SK-N-SH (cell line): ENCODE results near the gene ATF6. TPM values are rescaled to one million over a fixed set of nuclear protein-coding genes. Genes with fewer than 3 reads are reported as not detected.

ENCODE experiments used
- CTCF ChIA-PET: fragments of 300-600, 350-600 bp; formaldehyde crosslinking; extraction: SDS; loops from one replicate; lab custom pipeline; 2021; lab: Yijun Ruan, JAX
- POLR2A ChIA-PET: fragments of 350-600 bp; sonication (Branson Sonifier 250); formaldehyde crosslinking; extraction: SDS; loops from one replicate; lab custom pipeline; 2020; ENCODE audit warnings: antibody characterized with exemption, inconsistent platforms; lab: Yijun Ruan, JAX
- DNase-seq: peaks from one replicate; pipeline ENCODE4 v3.0.0; 2012
- H2AFZ ChIP-seq: fragments of 200-600 bp; sonication (generic); 2 replicates; pipeline ENCODE4 v1.8.1; 2016; ENCODE audit warnings: antibody characterized with exemption, mild to moderate bottlenecking, low read depth
- H3F3A ChIP-seq: fragments of 200-600 bp; sonication (generic); replicated peaks from 2 replicates; pipeline ENCODE3; 2016; ENCODE audit warnings: antibody characterized with exemption, mild to moderate bottlenecking; ENCODE audit not compliant: insufficient read depth
- H3K27ac ChIP-seq, 2 experiments: fragments of 200-500 bp in 1 of 2; fragments of 200-600 bp in 1 of 2; sonication (Bioruptor generic) in 1 of 2; sonication (generic), shearing (Covaris generic) in 1 of 2; 2 replicates each; pipeline versions ENCODE4 v1.5.1 to v1.6.1; 2014 to 2016; ENCODE audit warnings: low read depth in 2 of 2, inconsistent platforms in 1 of 2, low read length in 1 of 2, mild to moderate bottlenecking in 1 of 2, mixed read lengths in 1 of 2
- H3K27me3 ChIP-seq: fragments of 200-600 bp; sonication (generic), shearing (Covaris generic); 2 replicates; pipeline ENCODE4 v1.6.1; 2016; ENCODE audit warnings: mixed run types; ENCODE audit not compliant: insufficient read depth
- H3K36me3 ChIP-seq, 2 experiments: fragments of 200-500 bp in 1 of 2; fragments of 200-600 bp in 1 of 2; sonication (Bioruptor generic) in 1 of 2; sonication (generic) in 1 of 2; replicated peaks in 1 of 2; 2 replicates each; pipeline versions ENCODE3 to v1.5.1; 2014 to 2016; ENCODE audit warnings: low read length in 1 of 2, mild to moderate bottlenecking in 1 of 2; ENCODE audit not compliant: insufficient read depth in 2 of 2, control insufficient read depth in 1 of 2
- H3K4me1 ChIP-seq, 2 experiments: fragments of 200-500 bp in 1 of 2; fragments of 200-600 bp in 1 of 2; sonication (Bioruptor generic) in 1 of 2; sonication (generic), shearing (Covaris generic) in 1 of 2; 2 replicates each; pipeline versions ENCODE4 v1.5.1 to v1.6.1; 2014 to 2016; ENCODE audit warnings: low read depth in 1 of 2, low read length in 1 of 2, mixed run types in 1 of 2; ENCODE audit not compliant: insufficient read depth in 2 of 2, control insufficient read depth in 1 of 2
- H3K4me2 ChIP-seq: fragments of 200-600 bp; sonication (generic), shearing (Covaris generic); 2 replicates; pipeline ENCODE4 v1.6.1; 2017; ENCODE audit warnings: mixed run types
- H3K4me3 ChIP-seq, 2 experiments: fragments of 200-500 bp in 1 of 2; fragments of 200-600 bp in 1 of 2; sonication (Bioruptor generic) in 1 of 2; sonication (generic), shearing (Covaris generic) in 1 of 2; 2 replicates each; pipeline versions ENCODE4 v1.5.1 to v1.8.1; 2014 to 2016; ENCODE audit warnings: low read depth in 2 of 2, inconsistent platforms in 1 of 2, low read length in 1 of 2, mild to moderate bottlenecking in 1 of 2, mixed read lengths in 1 of 2, moderate library complexity in 1 of 2
- H3K79me2 ChIP-seq: fragments of 200-600 bp; sonication (generic); 2 replicates; pipeline ENCODE4 v1.8.1; 2017; ENCODE audit warnings: mild to moderate bottlenecking; ENCODE audit not compliant: insufficient read depth
- H3K9ac ChIP-seq: fragments of 200-600 bp; sonication (generic); 2 replicates; pipeline ENCODE4 v1.6.1; 2017; ENCODE audit warnings: mixed run types
- H3K9me2 ChIP-seq: fragments of 200-600 bp; sonication (generic); 2 replicates; pipeline ENCODE4 v1.6.1; 2017; ENCODE audit warnings: mixed run types
- H3K9me3 ChIP-seq: fragments of 200-600 bp; sonication (generic); 2 replicates; pipeline ENCODE4 v1.6.1; 2017; ENCODE audit warnings: mixed run types, mild to moderate bottlenecking, moderate library complexity
- H4K20me1 ChIP-seq: fragments of 200-600 bp; sonication (generic); 2 replicates; pipeline ENCODE4 v1.6.1; 2017; ENCODE audit warnings: mild to moderate bottlenecking, mixed run types; ENCODE audit not compliant: insufficient read depth
- CHD2 ChIP-seq: fragments of 150-350 bp; IDR thresholded peaks from 2 replicates; pipeline ENCODE4 v1.6.1; 2018; ENCODE audit warnings: low read length; ENCODE audit not compliant: partially characterized antibody
- EZH2phosphoT487 ChIP-seq: fragments of 200-600 bp; sonication (generic); IDR thresholded peaks from 2 replicates; pipeline ENCODE4 v1.6.1; 2017; ENCODE audit warnings: low read depth, mixed run types, mild to moderate bottlenecking, antibody characterized with exemption, moderate library complexity, borderline replicate concordance
- FOXM1 ChIP-seq: IDR thresholded peaks from 2 replicates; pipeline ENCODE4 v1.4.0; 2012; ENCODE audit warnings: low read depth, mild to moderate bottlenecking
- GABPA ChIP-seq: IDR thresholded peaks from 2 replicates; pipeline ENCODE4 v1.4.0; 2012; ENCODE audit warnings: low read depth, mild to moderate bottlenecking
- JUND ChIP-seq: IDR thresholded peaks from 2 replicates; pipeline ENCODE4 v1.4.0; 2012
- MXI1 ChIP-seq: IDR thresholded peaks from 2 replicates; pipeline ENCODE4 v1.6.1; 2012; ENCODE audit warnings: mild to moderate bottlenecking, low read depth, low read length, improper control_type of control experiment
- NRF1 ChIP-seq: IDR thresholded peaks from 2 replicates; pipeline ENCODE4 v1.6.1; 2012; ENCODE audit warnings: low read depth, mild to moderate bottlenecking, low read length
- RAD21 ChIP-seq: IDR thresholded peaks from 2 replicates; pipeline ENCODE4 v1.6.1; 2012; ENCODE audit warnings: mild to moderate bottlenecking, low read length
- RXRA ChIP-seq: IDR thresholded peaks from 2 replicates; pipeline ENCODE4 v1.4.0; 2012; ENCODE audit warnings: low read depth, mild to moderate bottlenecking, borderline replicate concordance
- SIN3A ChIP-seq: IDR thresholded peaks from 2 replicates; pipeline ENCODE4 v1.6.1; 2012; ENCODE audit warnings: low read depth, mild to moderate bottlenecking, low read length, moderate library complexity, borderline replicate concordance
- SMC3 ChIP-seq: IDR thresholded peaks from 2 replicates; pipeline ENCODE4 v1.6.1; 2012; ENCODE audit warnings: low read depth, low read length, improper control_type of control experiment
- TCF12 ChIP-seq: IDR thresholded peaks from 2 replicates; pipeline ENCODE4 v1.4.0; 2012
- WGBS: methylation state at CpG from one replicate; pipeline ENCODE4 v1.1.6; 2017; ENCODE audit warnings: low lambda C conversion rate; 5-methylcytosine and 5-hydroxymethylcytosine counted together
- polyA plus RNA-seq, 3 experiments: library from polyadenylated mRNA; depleted of rRNA; stranded (reverse); fragments of >200 nt; gene quantifications; 2 replicates each; pipeline ENCODE4 v1.2.3, GENCODE V29; 2012
- TF ChIP-seq, protein P1 (sequence below): IDR thresholded peaks from 2 replicates; pipeline ENCODE4 v1.4.0; 2012; ENCODE audit warnings: low read depth, borderline replicate concordance
- TF ChIP-seq, protein P2 (sequence below): IDR thresholded peaks from 2 replicates; pipeline ENCODE4 v1.4.0; 2012; ENCODE audit warnings: low read depth, borderline replicate concordance
- TF ChIP-seq, protein P3 (sequence below): fragments of 200-600 bp; sonication (generic); IDR thresholded peaks from 2 replicates; pipeline ENCODE4 v1.6.1; 2017; ENCODE audit warnings: antibody characterized with exemption, mild to moderate bottlenecking, moderate library complexity
- TF ChIP-seq, protein P4 (sequence below): fragments of 150-350 bp; IDR thresholded peaks from 2 replicates; pipeline ENCODE4 v1.6.1; 2017; ENCODE audit warnings: antibody characterized with exemption, low read length, low read depth, borderline replicate concordance

Gene ATF6
- polyA plus RNA-seq, 1 of the 3 experiments (the other 2 are of a cell fraction) = 8.8 TPM

DNA sequence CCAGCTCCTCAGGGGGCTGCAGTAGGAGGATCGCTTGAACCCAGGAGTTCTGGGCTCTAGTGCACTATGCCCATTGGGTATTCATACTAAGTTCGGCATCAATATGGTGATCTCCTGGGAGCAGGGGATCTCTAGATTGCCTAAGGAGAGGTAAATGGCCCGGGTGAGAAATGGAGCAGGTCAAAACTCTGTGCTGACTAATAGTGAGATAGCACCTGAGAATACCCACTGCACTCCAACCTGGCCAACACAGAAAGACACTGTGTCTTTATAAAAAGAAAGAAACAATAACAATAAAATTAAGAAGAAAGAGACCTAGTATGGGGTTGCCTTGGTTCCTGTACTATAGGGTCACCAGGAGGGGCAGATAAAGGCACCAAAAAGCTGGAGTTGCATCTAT is 30.3 kb upstream of the ATF6 start:
- H3K9ac ChIP-seq = no peak overlapping the region
- CTCF ChIA-PET = interaction anchor here (2.2 kb wide), 1 partner anchor 9 kb away, joined by 8 read pairs; no protein-coding TSS in a partner anchor
- TF ChIP-seq SMC3 (no peak), TCF12 (no peak), FOXM1 (no peak), JUND (no peak), RAD21 (no peak), MXI1 (no peak), NRF1 (no peak), GABPA (no peak), CHD2 (no peak), SIN3A (no peak), EZH2phosphoT487 (no peak), RXRA (no peak)
- TF ChIP-seq, protein P1, sequence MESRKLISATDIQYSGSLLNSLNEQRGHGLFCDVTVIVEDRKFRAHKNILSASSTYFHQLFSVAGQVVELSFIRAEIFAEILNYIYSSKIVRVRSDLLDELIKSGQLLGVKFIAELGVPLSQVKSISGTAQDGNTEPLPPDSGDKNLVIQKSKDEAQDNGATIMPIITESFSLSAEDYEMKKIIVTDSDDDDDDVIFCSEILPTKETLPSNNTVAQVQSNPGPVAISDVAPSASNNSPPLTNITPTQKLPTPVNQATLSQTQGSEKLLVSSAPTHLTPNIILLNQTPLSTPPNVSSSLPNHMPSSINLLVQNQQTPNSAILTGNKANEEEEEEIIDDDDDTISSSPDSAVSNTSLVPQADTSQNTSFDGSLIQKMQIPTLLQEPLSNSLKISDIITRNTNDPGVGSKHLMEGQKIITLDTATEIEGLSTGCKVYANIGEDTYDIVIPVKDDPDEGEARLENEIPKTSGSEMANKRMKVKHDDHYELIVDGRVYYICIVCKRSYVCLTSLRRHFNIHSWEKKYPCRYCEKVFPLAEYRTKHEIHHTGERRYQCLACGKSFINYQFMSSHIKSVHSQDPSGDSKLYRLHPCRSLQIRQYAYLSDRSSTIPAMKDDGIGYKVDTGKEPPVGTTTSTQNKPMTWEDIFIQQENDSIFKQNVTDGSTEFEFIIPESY = no peak
- TF ChIP-seq, protein P2, sequence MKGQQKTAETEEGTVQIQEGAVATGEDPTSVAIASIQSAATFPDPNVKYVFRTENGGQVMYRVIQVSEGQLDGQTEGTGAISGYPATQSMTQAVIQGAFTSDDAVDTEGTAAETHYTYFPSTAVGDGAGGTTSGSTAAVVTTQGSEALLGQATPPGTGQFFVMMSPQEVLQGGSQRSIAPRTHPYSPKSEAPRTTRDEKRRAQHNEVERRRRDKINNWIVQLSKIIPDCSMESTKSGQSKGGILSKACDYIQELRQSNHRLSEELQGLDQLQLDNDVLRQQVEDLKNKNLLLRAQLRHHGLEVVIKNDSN = no peak
- TF ChIP-seq, protein P3, sequence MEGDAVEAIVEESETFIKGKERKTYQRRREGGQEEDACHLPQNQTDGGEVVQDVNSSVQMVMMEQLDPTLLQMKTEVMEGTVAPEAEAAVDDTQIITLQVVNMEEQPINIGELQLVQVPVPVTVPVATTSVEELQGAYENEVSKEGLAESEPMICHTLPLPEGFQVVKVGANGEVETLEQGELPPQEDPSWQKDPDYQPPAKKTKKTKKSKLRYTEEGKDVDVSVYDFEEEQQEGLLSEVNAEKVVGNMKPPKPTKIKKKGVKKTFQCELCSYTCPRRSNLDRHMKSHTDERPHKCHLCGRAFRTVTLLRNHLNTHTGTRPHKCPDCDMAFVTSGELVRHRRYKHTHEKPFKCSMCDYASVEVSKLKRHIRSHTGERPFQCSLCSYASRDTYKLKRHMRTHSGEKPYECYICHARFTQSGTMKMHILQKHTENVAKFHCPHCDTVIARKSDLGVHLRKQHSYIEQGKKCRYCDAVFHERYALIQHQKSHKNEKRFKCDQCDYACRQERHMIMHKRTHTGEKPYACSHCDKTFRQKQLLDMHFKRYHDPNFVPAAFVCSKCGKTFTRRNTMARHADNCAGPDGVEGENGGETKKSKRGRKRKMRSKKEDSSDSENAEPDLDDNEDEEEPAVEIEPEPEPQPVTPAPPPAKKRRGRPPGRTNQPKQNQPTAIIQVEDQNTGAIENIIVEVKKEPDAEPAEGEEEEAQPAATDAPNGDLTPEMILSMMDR = no peak
- TF ChIP-seq, protein P4, sequence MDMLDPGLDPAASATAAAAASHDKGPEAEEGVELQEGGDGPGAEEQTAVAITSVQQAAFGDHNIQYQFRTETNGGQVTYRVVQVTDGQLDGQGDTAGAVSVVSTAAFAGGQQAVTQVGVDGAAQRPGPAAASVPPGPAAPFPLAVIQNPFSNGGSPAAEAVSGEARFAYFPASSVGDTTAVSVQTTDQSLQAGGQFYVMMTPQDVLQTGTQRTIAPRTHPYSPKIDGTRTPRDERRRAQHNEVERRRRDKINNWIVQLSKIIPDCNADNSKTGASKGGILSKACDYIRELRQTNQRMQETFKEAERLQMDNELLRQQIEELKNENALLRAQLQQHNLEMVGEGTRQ = no peak
- no peaks in the 10 kb centered on the region for H3K9me3 ChIP-seq
- POLR2A ChIA-PET = no interaction called here
- no peak overlapping the region for H3K27ac ChIP-seq
- H3K36me3 ChIP-seq = no peaks in the 10 kb centered on the region
- H3K9me2 ChIP-seq = no peaks in the 10 kb centered on the region
- H3K4me2 ChIP-seq = peak overlapping the region; percentile 39; the same call in 1 of the 2 replicates
- WGBS = 60% methylated on average over 3 of the region's 3 CpGs
- H2AFZ ChIP-seq = peak overlapping the region; percentile 74; the same call in 1 of the 2 replicates
- H3K4me1 ChIP-seq = peaks cover 0 to 2% of the 10 kb centered on the region in 2 experiments; a peak in 1 of 4 replicates
- H4K20me1 ChIP-seq = no peaks in the 10 kb centered on the region
- H3K27me3 ChIP-seq = no peaks in the 10 kb centered on the region
- no peak overlapping the region for H3K4me3 ChIP-seq
- peaks cover 12% of the 10 kb centered on the region for H3F3A ChIP-seq
- no peak for DNase-seq
- no peaks in the 10 kb centered on the region for H3K79me2 ChIP-seq
